WTC11 (cell line): ENCODE results near the gene S1PR3. TPM values are rescaled to one million over a fixed set of nuclear protein-coding genes. Genes with fewer than 3 reads are reported as not detected.

Experiments
- ATAC-seq: fragments of 200-7000 bp; cut with Tn5 transposase; 2 replicates; pipeline ENCODE4 v1.10.0; 2021; ENCODE audit warnings: mild to moderate bottlenecking, moderate library complexity
- CTCF ChIA-PET: fragments of 300-600 bp; sonication (Branson Sonifier 250); formaldehyde crosslinking; loops from one replicate; lab custom pipeline; 2021; ENCODE audit warnings: antibody characterized with exemption; lab: Charles Lee
- POLR2A ChIA-PET: fragments of 350-600 bp; sonication (Branson Sonifier 250); formaldehyde crosslinking; loops from one replicate; lab custom pipeline; 2021; ENCODE audit warnings: antibody characterized with exemption; lab: Charles Lee
- DNase-seq: peaks from one replicate; pipeline ENCODE4 v3.0.0; 2021; ENCODE audit warnings: low spot score
- H3K27ac Mint-ChIP-seq: 2 replicates; pipeline ENCODE4 v1.8.0; 2021; ENCODE audit warnings: mixed read lengths
- H3K27me3 Mint-ChIP-seq: 2 replicates; pipeline ENCODE4 v1.8.0; 2021; ENCODE audit warnings: low read depth, mild to moderate bottlenecking, moderate library complexity, mixed read lengths
- H3K36me3 Mint-ChIP-seq: 2 replicates; pipeline ENCODE4 v1.8.0; 2021; ENCODE audit warnings: mixed read lengths
- H3K4me1 Mint-ChIP-seq: 2 replicates; pipeline ENCODE4 v1.8.0; 2022; ENCODE audit warnings: mixed read lengths
- H3K4me3 Mint-ChIP-seq: 2 replicates; pipeline ENCODE4 v1.8.0; 2021; ENCODE audit warnings: mild to moderate bottlenecking, moderate library complexity, mixed read lengths
- H3K9me3 Mint-ChIP-seq: 2 replicates; pipeline ENCODE4 v1.8.0; 2021; ENCODE audit warnings: mixed read lengths
- ETV6 ChIP-seq: sonication (generic); formaldehyde crosslinking; IDR thresholded peaks from 2 replicates; pipeline ENCODE4 v1.8.1; 2022; ENCODE audit warnings: mild to moderate bottlenecking, missing genetic modification reagents
- GTF2I ChIP-seq: fragments of 250-450 bp; sonication (Bioruptor Pico); conservative IDR thresholded peaks from 2 replicates; pipeline ENCODE4 v1.4.0; 2021; ENCODE audit warnings: mild to moderate bottlenecking
- MYBL2 ChIP-seq: sonication (generic); formaldehyde crosslinking; IDR thresholded peaks from 2 replicates; pipeline ENCODE4 v1.8.1; 2023; ENCODE audit warnings: mild to moderate bottlenecking, moderate library complexity, missing genetic modification reagents
- NR1H2 ChIP-seq: sonication (generic); formaldehyde crosslinking; IDR thresholded peaks from 2 replicates; pipeline ENCODE4 v1.9.0; 2021; ENCODE audit warnings: mild to moderate bottlenecking, moderate library complexity, missing genetic modification reagents
- SMAD3 ChIP-seq: sonication (generic); formaldehyde crosslinking; IDR thresholded peaks from 2 replicates; pipeline ENCODE4 v1.8.0; 2022; ENCODE audit warnings: missing genetic modification reagents, mild to moderate bottlenecking, borderline replicate concordance
- ZNF121 ChIP-seq: sonication (generic); formaldehyde crosslinking; IDR thresholded peaks from 2 replicates; pipeline ENCODE4 v1.8.0; 2023; ENCODE audit warnings: missing genetic modification reagents
- ZNF232 ChIP-seq: sonication (generic); formaldehyde crosslinking; IDR thresholded peaks from 2 replicates; pipeline ENCODE4 v1.8.0; 2022; ENCODE audit warnings: mild to moderate bottlenecking, missing genetic modification reagents
- ZNF317 ChIP-seq: sonication (generic); formaldehyde crosslinking; IDR thresholded peaks from 2 replicates; pipeline ENCODE4 v1.8.1; 2023; ENCODE audit warnings: low read depth, mild to moderate bottlenecking, moderate library complexity, missing genetic modification reagents, borderline replicate concordance
- ZNF416 ChIP-seq: fragments of 250-450 bp; sonication (Bioruptor Pico); IDR thresholded peaks from 2 replicates; pipeline ENCODE4 v1.9.0; 2021; ENCODE audit warnings: mild to moderate bottlenecking, inconsistent platforms
- ZNF671 ChIP-seq: fragments of 250-450 bp; sonication (Bioruptor Pico); IDR thresholded peaks from 2 replicates; pipeline ENCODE4 v1.8.0; 2021; ENCODE audit warnings: mild to moderate bottlenecking
- total RNA-seq: library from RNA; stranded (reverse); gene quantifications from 3 replicates; pipeline ENCODE4 v1.2.3, GENCODE V29; 2021
- TF ChIP-seq, protein P1 (sequence below): sonication (generic); formaldehyde crosslinking; IDR thresholded peaks from 2 replicates; pipeline ENCODE4 v1.8.1; 2023; ENCODE audit warnings: mild to moderate bottlenecking, missing genetic modification reagents
- TF ChIP-seq, protein P2 (sequence below): sonication (generic); formaldehyde crosslinking; IDR thresholded peaks from 2 replicates; pipeline ENCODE4 v1.8.1; 2023; ENCODE audit warnings: mild to moderate bottlenecking, missing genetic modification reagents, borderline replicate concordance
- TF ChIP-seq, protein P3 (sequence below): sonication (generic); formaldehyde crosslinking; IDR thresholded peaks from 2 replicates; pipeline ENCODE4 v1.8.1; 2022; ENCODE audit warnings: missing genetic modification reagents, borderline replicate concordance
- TF ChIP-seq, protein P4 (sequence below): fragments of 250-450 bp; sonication (Bioruptor Pico); IDR thresholded peaks from 2 replicates; pipeline ENCODE4 v1.9.0; 2021; ENCODE audit warnings: mild to moderate bottlenecking, borderline replicate concordance
- TF ChIP-seq, protein P5 (sequence below): sonication (generic); formaldehyde crosslinking; IDR thresholded peaks from 2 replicates; pipeline ENCODE4 v1.8.1; 2023; ENCODE audit warnings: mild to moderate bottlenecking, missing genetic modification reagents, moderate library complexity
- TF ChIP-seq, protein P6 (sequence below): sonication (generic); formaldehyde crosslinking; conservative IDR thresholded peaks from 2 replicates; pipeline ENCODE4 v1.8.1; 2022; ENCODE audit warnings: mild to moderate bottlenecking, missing genetic modification reagents
- TF ChIP-seq, protein P7 (sequence below): sonication (generic); formaldehyde crosslinking; IDR thresholded peaks from 2 replicates; pipeline ENCODE4 v1.8.1; 2022; ENCODE audit warnings: mild to moderate bottlenecking, missing genetic modification reagents, moderate library complexity, borderline replicate concordance
- TF ChIP-seq, protein P8 (sequence below): sonication (generic); formaldehyde crosslinking; IDR thresholded peaks from 2 replicates; pipeline ENCODE4 v1.8.0; 2022; ENCODE audit warnings: mild to moderate bottlenecking, missing genetic modification reagents

Gene S1PR3
- total RNA-seq, 1 experiment from 2014 or later: 7.1 TPM

DNA sequence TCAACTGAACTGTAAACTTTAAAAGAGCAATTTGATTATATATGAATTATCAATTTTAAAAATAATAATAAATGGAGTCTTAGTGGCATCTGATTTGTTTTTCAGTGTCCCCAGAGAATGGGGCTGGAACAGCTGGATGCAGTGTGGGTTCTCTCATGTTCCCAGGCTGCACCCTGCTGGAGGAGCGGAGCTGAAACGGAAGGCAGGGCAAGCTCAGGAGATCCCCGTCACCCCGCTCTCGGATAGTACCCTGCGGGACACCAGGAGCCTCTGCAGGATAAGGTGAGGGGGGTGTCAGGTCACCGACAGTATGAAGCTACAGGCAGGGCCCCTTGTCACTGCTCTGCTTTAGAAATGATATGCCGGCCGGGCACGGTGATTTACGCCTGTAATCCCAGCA lies 57.3 kb downstream of the S1PR3 start:
- TF ChIP-seq ZNF416 (CRISPR knock-in tag): no peak
- 0 out of 2 replicates have a peak, but pooled peaks have one; percentile 55 for TF ChIP-seq ZNF121 (CRISPR knock-in tag)
- Mint-ChIP-seq H3K36me3 (no peaks in the 10 kb centered on the region; the same call in 1 of the 2 replicates), H3K9me3 (no peaks in the 10 kb centered on the region), H3K27me3 (no peaks in the 10 kb centered on the region), H3K4me1 (peaks cover 2% of the 10 kb centered on the region; the same call in 1 of the 2 replicates), H3K27ac (no peak overlapping the region), H3K4me3 (no peak overlapping the region)
- POLR2A ChIA-PET: no interaction called here
- DNase-seq (peak; percentile 36), ATAC-seq (peak; percentile 71)
- CTCF ChIA-PET: interaction anchor here (0.6 to 1.6 kb wide), 5 partner anchors 12 to 388 kb away, joined by 3 to 6 read pairs (median 4); no protein-coding TSS in a partner anchor

DNA sequence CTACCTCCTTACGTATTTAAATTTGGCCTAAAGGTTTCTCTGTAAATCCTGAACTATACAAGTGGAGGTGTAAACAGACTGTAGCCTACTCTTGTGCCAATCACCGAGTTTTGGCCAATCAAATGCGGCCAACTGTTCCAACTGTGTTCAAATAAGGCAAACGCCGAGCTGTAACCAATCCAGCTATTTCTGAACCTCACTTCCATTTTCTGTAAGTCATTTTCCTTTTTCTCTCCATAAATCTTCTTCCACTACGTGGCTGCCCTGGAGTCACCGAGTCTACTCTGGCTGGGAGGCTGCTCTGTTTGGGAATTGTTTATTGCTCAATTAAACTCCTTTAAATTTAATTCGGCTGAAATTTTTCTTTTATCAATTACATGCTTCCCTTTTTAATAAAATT lies 58.4 kb downstream of the S1PR3 start:
- no peaks in the 10 kb centered on the region for H3K27me3 Mint-ChIP-seq
- no peaks in the 10 kb centered on the region; the same call in 1 of the 2 replicates for H3K36me3 Mint-ChIP-seq
- ATAC-seq (no peak), DNase-seq (no peak)
- H3K9me3 Mint-ChIP-seq: no peaks in the 10 kb centered on the region
- ChIA-PET CTCF (interaction anchor here (1.6 kb wide), 1 partner anchor 176 kb away, joined by 3 read pairs; no protein-coding TSS in a partner anchor), POLR2A (no interaction called here)
- H3K4me1 Mint-ChIP-seq: peaks cover 2% of the 10 kb centered on the region; the same call in 1 of the 2 replicates
- H3K27ac Mint-ChIP-seq: no peak overlapping the region
- H3K4me3 Mint-ChIP-seq: no peak overlapping the region
- TF ChIP-seq, protein P1, sequence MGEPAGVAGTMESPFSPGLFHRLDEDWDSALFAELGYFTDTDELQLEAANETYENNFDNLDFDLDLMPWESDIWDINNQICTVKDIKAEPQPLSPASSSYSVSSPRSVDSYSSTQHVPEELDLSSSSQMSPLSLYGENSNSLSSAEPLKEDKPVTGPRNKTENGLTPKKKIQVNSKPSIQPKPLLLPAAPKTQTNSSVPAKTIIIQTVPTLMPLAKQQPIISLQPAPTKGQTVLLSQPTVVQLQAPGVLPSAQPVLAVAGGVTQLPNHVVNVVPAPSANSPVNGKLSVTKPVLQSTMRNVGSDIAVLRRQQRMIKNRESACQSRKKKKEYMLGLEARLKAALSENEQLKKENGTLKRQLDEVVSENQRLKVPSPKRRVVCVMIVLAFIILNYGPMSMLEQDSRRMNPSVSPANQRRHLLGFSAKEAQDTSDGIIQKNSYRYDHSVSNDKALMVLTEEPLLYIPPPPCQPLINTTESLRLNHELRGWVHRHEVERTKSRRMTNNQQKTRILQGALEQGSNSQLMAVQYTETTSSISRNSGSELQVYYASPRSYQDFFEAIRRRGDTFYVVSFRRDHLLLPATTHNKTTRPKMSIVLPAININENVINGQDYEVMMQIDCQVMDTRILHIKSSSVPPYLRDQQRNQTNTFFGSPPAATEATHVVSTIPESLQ: no peak
- TF ChIP-seq, protein P2, sequence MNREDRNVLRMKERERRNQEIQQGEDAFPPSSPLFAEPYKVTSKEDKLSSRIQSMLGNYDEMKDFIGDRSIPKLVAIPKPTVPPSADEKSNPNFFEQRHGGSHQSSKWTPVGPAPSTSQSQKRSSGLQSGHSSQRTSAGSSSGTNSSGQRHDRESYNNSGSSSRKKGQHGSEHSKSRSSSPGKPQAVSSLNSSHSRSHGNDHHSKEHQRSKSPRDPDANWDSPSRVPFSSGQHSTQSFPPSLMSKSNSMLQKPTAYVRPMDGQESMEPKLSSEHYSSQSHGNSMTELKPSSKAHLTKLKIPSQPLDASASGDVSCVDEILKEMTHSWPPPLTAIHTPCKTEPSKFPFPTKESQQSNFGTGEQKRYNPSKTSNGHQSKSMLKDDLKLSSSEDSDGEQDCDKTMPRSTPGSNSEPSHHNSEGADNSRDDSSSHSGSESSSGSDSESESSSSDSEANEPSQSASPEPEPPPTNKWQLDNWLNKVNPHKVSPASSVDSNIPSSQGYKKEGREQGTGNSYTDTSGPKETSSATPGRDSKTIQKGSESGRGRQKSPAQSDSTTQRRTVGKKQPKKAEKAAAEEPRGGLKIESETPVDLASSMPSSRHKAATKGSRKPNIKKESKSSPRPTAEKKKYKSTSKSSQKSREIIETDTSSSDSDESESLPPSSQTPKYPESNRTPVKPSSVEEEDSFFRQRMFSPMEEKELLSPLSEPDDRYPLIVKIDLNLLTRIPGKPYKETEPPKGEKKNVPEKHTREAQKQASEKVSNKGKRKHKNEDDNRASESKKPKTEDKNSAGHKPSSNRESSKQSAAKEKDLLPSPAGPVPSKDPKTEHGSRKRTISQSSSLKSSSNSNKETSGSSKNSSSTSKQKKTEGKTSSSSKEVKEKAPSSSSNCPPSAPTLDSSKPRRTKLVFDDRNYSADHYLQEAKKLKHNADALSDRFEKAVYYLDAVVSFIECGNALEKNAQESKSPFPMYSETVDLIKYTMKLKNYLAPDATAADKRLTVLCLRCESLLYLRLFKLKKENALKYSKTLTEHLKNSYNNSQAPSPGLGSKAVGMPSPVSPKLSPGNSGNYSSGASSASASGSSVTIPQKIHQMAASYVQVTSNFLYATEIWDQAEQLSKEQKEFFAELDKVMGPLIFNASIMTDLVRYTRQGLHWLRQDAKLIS (CRISPR knock-in tag): no peak
- TF ChIP-seq ETV6 (no peak), GTF2I (no peak), ZNF671 (CRISPR knock-in tag) (no peak), MYBL2 (CRISPR knock-in tag) (no peak), SMAD3 (CRISPR knock-in tag) (no peak), ZNF317 (CRISPR knock-in tag) (no peak), NR1H2 (CRISPR knock-in tag) (no peak), ZNF232 (CRISPR knock-in tag) (no peak)
- TF ChIP-seq, protein P3, sequence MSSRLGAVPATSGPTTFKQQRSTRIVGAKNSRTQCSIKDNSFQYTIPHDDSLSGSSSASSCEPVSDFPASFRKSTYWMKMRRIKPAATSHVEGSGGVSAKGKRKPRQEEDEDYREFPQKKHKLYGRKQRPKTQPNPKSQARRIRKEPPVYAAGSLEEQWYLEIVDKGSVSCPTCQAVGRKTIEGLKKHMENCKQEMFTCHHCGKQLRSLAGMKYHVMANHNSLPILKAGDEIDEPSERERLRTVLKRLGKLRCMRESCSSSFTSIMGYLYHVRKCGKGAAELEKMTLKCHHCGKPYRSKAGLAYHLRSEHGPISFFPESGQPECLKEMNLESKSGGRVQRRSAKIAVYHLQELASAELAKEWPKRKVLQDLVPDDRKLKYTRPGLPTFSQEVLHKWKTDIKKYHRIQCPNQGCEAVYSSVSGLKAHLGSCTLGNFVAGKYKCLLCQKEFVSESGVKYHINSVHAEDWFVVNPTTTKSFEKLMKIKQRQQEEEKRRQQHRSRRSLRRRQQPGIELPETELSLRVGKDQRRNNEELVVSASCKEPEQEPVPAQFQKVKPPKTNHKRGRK (CRISPR knock-in tag): no peak
- TF ChIP-seq, protein P4, sequence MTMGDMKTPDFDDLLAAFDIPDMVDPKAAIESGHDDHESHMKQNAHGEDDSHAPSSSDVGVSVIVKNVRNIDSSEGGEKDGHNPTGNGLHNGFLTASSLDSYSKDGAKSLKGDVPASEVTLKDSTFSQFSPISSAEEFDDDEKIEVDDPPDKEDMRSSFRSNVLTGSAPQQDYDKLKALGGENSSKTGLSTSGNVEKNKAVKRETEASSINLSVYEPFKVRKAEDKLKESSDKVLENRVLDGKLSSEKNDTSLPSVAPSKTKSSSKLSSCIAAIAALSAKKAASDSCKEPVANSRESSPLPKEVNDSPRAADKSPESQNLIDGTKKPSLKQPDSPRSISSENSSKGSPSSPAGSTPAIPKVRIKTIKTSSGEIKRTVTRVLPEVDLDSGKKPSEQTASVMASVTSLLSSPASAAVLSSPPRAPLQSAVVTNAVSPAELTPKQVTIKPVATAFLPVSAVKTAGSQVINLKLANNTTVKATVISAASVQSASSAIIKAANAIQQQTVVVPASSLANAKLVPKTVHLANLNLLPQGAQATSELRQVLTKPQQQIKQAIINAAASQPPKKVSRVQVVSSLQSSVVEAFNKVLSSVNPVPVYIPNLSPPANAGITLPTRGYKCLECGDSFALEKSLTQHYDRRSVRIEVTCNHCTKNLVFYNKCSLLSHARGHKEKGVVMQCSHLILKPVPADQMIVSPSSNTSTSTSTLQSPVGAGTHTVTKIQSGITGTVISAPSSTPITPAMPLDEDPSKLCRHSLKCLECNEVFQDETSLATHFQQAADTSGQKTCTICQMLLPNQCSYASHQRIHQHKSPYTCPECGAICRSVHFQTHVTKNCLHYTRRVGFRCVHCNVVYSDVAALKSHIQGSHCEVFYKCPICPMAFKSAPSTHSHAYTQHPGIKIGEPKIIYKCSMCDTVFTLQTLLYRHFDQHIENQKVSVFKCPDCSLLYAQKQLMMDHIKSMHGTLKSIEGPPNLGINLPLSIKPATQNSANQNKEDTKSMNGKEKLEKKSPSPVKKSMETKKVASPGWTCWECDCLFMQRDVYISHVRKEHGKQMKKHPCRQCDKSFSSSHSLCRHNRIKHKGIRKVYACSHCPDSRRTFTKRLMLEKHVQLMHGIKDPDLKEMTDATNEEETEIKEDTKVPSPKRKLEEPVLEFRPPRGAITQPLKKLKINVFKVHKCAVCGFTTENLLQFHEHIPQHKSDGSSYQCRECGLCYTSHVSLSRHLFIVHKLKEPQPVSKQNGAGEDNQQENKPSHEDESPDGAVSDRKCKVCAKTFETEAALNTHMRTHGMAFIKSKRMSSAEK: no peak
- TF ChIP-seq, protein P5, sequence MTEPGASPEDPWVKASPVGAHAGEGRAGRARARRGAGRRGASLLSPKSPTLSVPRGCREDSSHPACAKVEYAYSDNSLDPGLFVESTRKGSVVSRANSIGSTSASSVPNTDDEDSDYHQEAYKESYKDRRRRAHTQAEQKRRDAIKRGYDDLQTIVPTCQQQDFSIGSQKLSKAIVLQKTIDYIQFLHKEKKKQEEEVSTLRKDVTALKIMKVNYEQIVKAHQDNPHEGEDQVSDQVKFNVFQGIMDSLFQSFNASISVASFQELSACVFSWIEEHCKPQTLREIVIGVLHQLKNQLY (CRISPR knock-in tag): no peak
- TF ChIP-seq, protein P6, sequence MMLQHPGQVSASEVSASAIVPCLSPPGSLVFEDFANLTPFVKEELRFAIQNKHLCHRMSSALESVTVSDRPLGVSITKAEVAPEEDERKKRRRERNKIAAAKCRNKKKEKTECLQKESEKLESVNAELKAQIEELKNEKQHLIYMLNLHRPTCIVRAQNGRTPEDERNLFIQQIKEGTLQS (CRISPR knock-in tag): no peak
- TF ChIP-seq, protein P7, sequence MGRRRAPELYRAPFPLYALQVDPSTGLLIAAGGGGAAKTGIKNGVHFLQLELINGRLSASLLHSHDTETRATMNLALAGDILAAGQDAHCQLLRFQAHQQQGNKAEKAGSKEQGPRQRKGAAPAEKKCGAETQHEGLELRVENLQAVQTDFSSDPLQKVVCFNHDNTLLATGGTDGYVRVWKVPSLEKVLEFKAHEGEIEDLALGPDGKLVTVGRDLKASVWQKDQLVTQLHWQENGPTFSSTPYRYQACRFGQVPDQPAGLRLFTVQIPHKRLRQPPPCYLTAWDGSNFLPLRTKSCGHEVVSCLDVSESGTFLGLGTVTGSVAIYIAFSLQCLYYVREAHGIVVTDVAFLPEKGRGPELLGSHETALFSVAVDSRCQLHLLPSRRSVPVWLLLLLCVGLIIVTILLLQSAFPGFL (CRISPR knock-in tag): no peak
- TF ChIP-seq, protein P8, sequence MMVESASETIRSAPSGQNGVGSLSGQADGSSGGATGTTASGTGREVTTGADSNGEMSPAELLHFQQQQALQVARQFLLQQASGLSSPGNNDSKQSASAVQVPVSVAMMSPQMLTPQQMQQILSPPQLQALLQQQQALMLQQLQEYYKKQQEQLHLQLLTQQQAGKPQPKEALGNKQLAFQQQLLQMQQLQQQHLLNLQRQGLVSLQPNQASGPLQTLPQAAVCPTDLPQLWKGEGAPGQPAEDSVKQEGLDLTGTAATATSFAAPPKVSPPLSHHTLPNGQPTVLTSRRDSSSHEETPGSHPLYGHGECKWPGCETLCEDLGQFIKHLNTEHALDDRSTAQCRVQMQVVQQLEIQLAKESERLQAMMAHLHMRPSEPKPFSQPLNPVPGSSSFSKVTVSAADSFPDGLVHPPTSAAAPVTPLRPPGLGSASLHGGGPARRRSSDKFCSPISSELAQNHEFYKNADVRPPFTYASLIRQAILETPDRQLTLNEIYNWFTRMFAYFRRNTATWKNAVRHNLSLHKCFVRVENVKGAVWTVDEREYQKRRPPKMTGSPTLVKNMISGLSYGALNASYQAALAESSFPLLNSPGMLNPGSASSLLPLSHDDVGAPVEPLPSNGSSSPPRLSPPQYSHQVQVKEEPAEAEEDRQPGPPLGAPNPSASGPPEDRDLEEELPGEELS (CRISPR knock-in tag): no peak
